Endothelial cell of umbilical vein (primary cell): Measurements from ENCODE around the gene CYP21A2. TPM values are rescaled to one million over a fixed set of nuclear protein-coding genes. Genes with fewer than 3 reads are reported as not detected.

Experiments used
- BruUV-seq: library from RNA; stranded (reverse); fragments of 400-500 nt; replicated peaks from 2 replicates; lab custom pipeline; 2021; lab: Mats Ljungman, UMichigan
- CTCF ChIA-PET: fragments of 300-600, 350-600 bp; sonication (Branson Sonifier 250); formaldehyde crosslinking; loops from one replicate; lab custom pipeline; 2021; ENCODE audit warnings: antibody characterized with exemption, inconsistent platforms; lab: Charles Lee
- POLR2A ChIA-PET: fragments of 300-600, 350-600 bp; sonication (Branson Sonifier 250); formaldehyde crosslinking; loops from one replicate; lab custom pipeline; 2021; ENCODE audit warnings: antibody characterized with exemption, inconsistent platforms; lab: Charles Lee
- DNase-seq: peaks from one replicate; pipeline ENCODE4 v3.0.0-alpha.2; 2011; ENCODE audit warnings: low read depth, low spot score
- FAIRE-seq: peaks from 2 replicates; lab custom pipeline; 2011; peaks lifted over from hg19 to GRCh38; lab: Jason Lieb, UNC
- H2AFZ ChIP-seq: 2 replicates; pipeline ENCODE4 v1.6.0; 2012; ENCODE audit warnings: low read depth, low read length, control low read depth, inconsistent platforms
- H3K27ac ChIP-seq: 2 replicates; pipeline ENCODE4 v1.5.1; 2011; ENCODE audit warnings: low read depth, mild to moderate bottlenecking, control low read depth, low read length, moderate library complexity; ENCODE audit not compliant: insufficient read depth
- H3K27me3 ChIP-seq, 2 experiments: 2 replicates each; pipeline versions ENCODE4 v1.6.0 to v1.6.1; 2011; ENCODE audit warnings: low read length in 2 of 2, mixed read lengths in 1 of 2; ENCODE audit not compliant: control insufficient read depth in 2 of 2, insufficient read depth in 2 of 2
- H3K36me3 ChIP-seq, 2 experiments: 2 replicates in 1 of 2; 3 replicates in 1 of 2; pipeline ENCODE4 v1.5.1; 2011; ENCODE audit warnings: low read length in 2 of 2, mild to moderate bottlenecking in 1 of 2, moderate library complexity in 1 of 2; ENCODE audit not compliant: control insufficient read depth in 2 of 2, insufficient read depth in 2 of 2; ENCODE audit errors: extremely low read depth in 1 of 2
- H3K4me1 ChIP-seq: 3 replicates; pipeline ENCODE4 v1.5.1; 2011; ENCODE audit warnings: mild to moderate bottlenecking, low read length; ENCODE audit not compliant: control insufficient read depth, insufficient read depth; ENCODE audit errors: extremely low read depth
- H3K4me2 ChIP-seq: 2 replicates; pipeline ENCODE4 v1.6.1; 2011; ENCODE audit warnings: low read length, control low read depth, mixed read lengths; ENCODE audit not compliant: insufficient read depth
- H3K4me3 ChIP-seq, 3 experiments: fragments of 200-600 bp in 1 of 3; sonication (generic), shearing (Covaris generic) in 1 of 3; replicated peaks in 1 of 3; 2 replicates each; pipeline ENCODE4 v1.5.1; 2011 to 2016; ENCODE audit warnings: control low read depth in 3 of 3, low read length in 3 of 3, mild to moderate bottlenecking in 2 of 3, inconsistent platforms in 1 of 3, low read depth in 1 of 3, moderate library complexity in 1 of 3; ENCODE audit not compliant: insufficient read depth in 1 of 3
- H3K79me2 ChIP-seq: 2 replicates; pipeline ENCODE4 v1.6.0; 2012; ENCODE audit warnings: low read length, inconsistent platforms; ENCODE audit not compliant: control insufficient read depth, insufficient read depth
- H3K9ac ChIP-seq: replicated peaks from 2 replicates; pipeline ENCODE3; 2011; ENCODE audit warnings: low read length, control low read depth; ENCODE audit not compliant: insufficient read depth; ENCODE audit errors: extremely low read depth
- H3K9me1 ChIP-seq: replicated peaks from 3 replicates; pipeline ENCODE4 v1.6.0; 2011; ENCODE audit warnings: mild to moderate bottlenecking, low read length; ENCODE audit not compliant: control insufficient read depth, insufficient read depth; ENCODE audit errors: extremely low read depth
- H3K9me3 ChIP-seq: replicated peaks from 2 replicates; pipeline ENCODE4 v1.5.1; 2012; ENCODE audit warnings: low read length, inconsistent platforms; ENCODE audit not compliant: control insufficient read depth, insufficient read depth
- H4K20me1 ChIP-seq: replicated peaks from 2 replicates; pipeline ENCODE3; 2011; ENCODE audit warnings: mild to moderate bottlenecking, low read length; ENCODE audit not compliant: control insufficient read depth, insufficient read depth; ENCODE audit errors: extremely low read depth
- GATA2 ChIP-seq: IDR thresholded peaks from 2 replicates; pipeline ENCODE4 v1.7.0; 2011; ENCODE audit warnings: low read depth, mild to moderate bottlenecking, moderate library complexity, mixed read lengths, low read length; ENCODE audit not compliant: insufficient read length, insufficient read depth
- JUN ChIP-seq: IDR thresholded peaks from 2 replicates; pipeline ENCODE4 v1.6.1; 2011; ENCODE audit warnings: borderline replicate concordance, low read depth; ENCODE audit not compliant: insufficient read length, insufficient read depth
- MAX ChIP-seq: IDR thresholded peaks from 2 replicates; pipeline ENCODE4 v1.6.1; 2011; ENCODE audit not compliant: insufficient read depth, insufficient read length
- MYC ChIP-seq: IDR thresholded peaks from one replicate; pipeline ENCODE4 v1.6.1; 2011; ENCODE audit warnings: mild to moderate bottlenecking, low read depth, low read length
- POLR2A ChIP-seq: IDR thresholded peaks from 2 replicates; pipeline ENCODE4 v1.6.1; 2012; ENCODE audit warnings: low read depth, mild to moderate bottlenecking, control low read depth, low read length
- POLR2AphosphoS5 ChIP-seq: IDR thresholded peaks from 2 replicates; pipeline ENCODE4 v1.6.1; 2012; ENCODE audit warnings: low read depth, mild to moderate bottlenecking, control low read depth, low read length, moderate library complexity; ENCODE audit not compliant: insufficient read depth
- dilution Hi-C: fragments of 300-500 bp; cut with MboI; formaldehyde crosslinking; loops from one replicate; pipeline ENCODE4 v1.15.0; 2019; ENCODE audit warnings: low sequenced_read_pairs; ENCODE audit not compliant: extremely low pct_ligation_motif_present
- intact Hi-C: fragments of 100-400 bp; cut with micrococcal nuclease; formaldehyde crosslinking; loops from one replicate; pipeline ENCODE4 v1.10.0; 2022
- polyA plus RNA-seq, 4 experiments: library from polyadenylated mRNA; depleted of rRNA in 3 of 4; stranded (reverse) in 3 of 4; unstranded in 1 of 4; fragments of >200 nt; gene quantifications; 2 replicates each; pipeline versions ENCODE4 v1.2.1 to v1.2.3, GENCODE V29; 2011 to 2012; ENCODE audit warnings: missing spikeins in 1 of 4
- total RNA-seq: library from RNA; stranded (reverse); gene quantifications from 2 replicates; pipeline ENCODE4 v1.2.3, GENCODE V29; 2021

CYP21A2 gene
- total and polyA plus RNA-seq, 2 donors (not counting 3 experiments of a cell fraction or from before 2014, with no cell fraction given), result 0.22 to 0.46 TPM

GRCh38 chr6:32085759-32086459 lies 47.7 kb downstream of the CYP21A2 start:
- Histone ChIP-seq H3K79me2 (no peaks in the 10 kb centered on the region), H3K4me2 (no peak overlapping the region), H3K36me3 (no peaks in the 10 kb centered on the region), H3K27me3 (peaks cover 8 to 10% of the 10 kb centered on the region in 2 experiments), H3K9me1 (no peaks in the 10 kb centered on the region), H3K9ac (no peak overlapping the region), H2AFZ (no peak overlapping the region), H3K27ac (no peak overlapping the region), H3K9me3 (no peaks in the 10 kb centered on the region), H4K20me1 (no peaks in the 10 kb centered on the region), H3K4me1 (no peaks in the 10 kb centered on the region), H3K4me3 (no peak overlapping the region)
- intact Hi-C loops, result no loop called here
- ChIA-PET CTCF (no interaction called here), POLR2A (no interaction called here)
- DNase-seq (no peak), FAIRE-seq (no peak)
- TF ChIP-seq POLR2A (no peak), JUN (no peak), MYC (no peak), POLR2AphosphoS5 (no peak), GATA2 (no peak), MAX (no peak)
- no TSS peak for BruUV-seq
- dilution Hi-C loops, result no loop called here
